Activated CD8-positive, alpha-beta T cell treated with anti-CD3 and anti-CD28 coated beads, Interleukin-2, amount 10 ng/mL, durations not matched to agents 7 days and 5 days (primary cell): ENCODE measurements around the gene C6orf163. TPM values are rescaled to one million over a fixed set of nuclear protein-coding genes. Genes with fewer than 3 reads are reported as not detected.
A peak's percentile ranks its signal among the peaks of the same experiment; 100 is the strongest.

Experiments used
- ATAC-seq: fragments of 150-1000 bp; cut with Tn5 transposase; one replicate; pipeline ENCODE4 v1.10.0; 2021; ENCODE audit warnings: moderate library complexity
- CTCF ChIA-PET: fragments of 350-600 bp; sonication (Branson Sonifier 250); formaldehyde crosslinking; loops from one replicate; lab custom pipeline; 2021; ENCODE audit warnings: antibody characterized with exemption; lab: Charles Lee
- POLR2A ChIA-PET: fragments of 350-600 bp; sonication (Branson Sonifier 250); formaldehyde crosslinking; loops from one replicate; lab custom pipeline; 2021; ENCODE audit warnings: antibody characterized with exemption; lab: Charles Lee
- DNase-seq: peaks from one replicate; pipeline ENCODE4 v3.0.0-alpha.2; 2020
- H3K27ac Mint-ChIP-seq: one replicate; pipeline ENCODE4 v1.8.0; 2021; ENCODE audit warnings: mild to moderate bottlenecking, mixed read lengths
- H3K27me3 Mint-ChIP-seq: one replicate; pipeline ENCODE4 v1.8.0; 2021; ENCODE audit warnings: low read depth, mixed read lengths
- H3K36me3 Mint-ChIP-seq: one replicate; pipeline ENCODE4 v1.8.0; 2021; ENCODE audit warnings: low read depth, mixed read lengths
- H3K4me1 Mint-ChIP-seq: one replicate; pipeline ENCODE4 v1.8.0; 2021; ENCODE audit warnings: low read depth, mixed read lengths
- H3K4me3 Mint-ChIP-seq: one replicate; pipeline ENCODE4 v1.8.0; 2021; ENCODE audit warnings: mild to moderate bottlenecking, mixed read lengths
- H3K9me3 Mint-ChIP-seq: one replicate; pipeline ENCODE4 v1.8.0; 2022; ENCODE audit warnings: mixed read lengths; ENCODE audit not compliant: insufficient read depth
- total RNA-seq, 2 experiments: library from RNA; stranded (reverse); gene quantifications; one replicate each; pipeline ENCODE4 v1.2.3, GENCODE V29; 2021

C6orf163 gene
- total RNA-seq, 2 experiments from 2014 or later: 1.5 to 1.9 TPM

- Mint-ChIP-seq H3K27me3 (no peaks in the 10 kb centered on the region), H3K9me3 (no peaks in the 10 kb centered on the region), H3K4me3 (no peak overlapping the region), H3K36me3 (no peaks in the 10 kb centered on the region), H3K4me1 (peaks cover 2% of the 10 kb centered on the region), H3K27ac (no peak overlapping the region)
- no peak for ATAC-seq
- peak; percentile 24 for DNase-seq
- ChIA-PET CTCF (no interaction called here), POLR2A (interaction anchor here (0.6 kb wide), 1 partner anchor 715 kb away, joined by 4 read pairs; no protein-coding TSS in a partner anchor)
Observed at GRCh38 chr6:87391334-87391733, 46.7 kb downstream of the C6orf163 start.

GRCh38 chr6:87393026-87393622 is 48.5 kb downstream of the C6orf163 start:
- CTCF ChIA-PET: interaction anchor here (0.6 to 2.5 kb wide), 27 partner anchors 9 to 1478 kb away, joined by 3 to 15 read pairs (median 4); partner anchors contain the start of genes CFAP206 and SLC35A1
- Mint-ChIP-seq H3K4me3 (no peak overlapping the region), H3K27me3 (no peaks in the 10 kb centered on the region), H3K4me1 (peaks cover 2% of the 10 kb centered on the region), H3K27ac (no peak overlapping the region), H3K9me3 (no peaks in the 10 kb centered on the region), H3K36me3 (no peaks in the 10 kb centered on the region)
- POLR2A ChIA-PET: no interaction called here
- DNase-seq (peak; percentile 52), ATAC-seq (peak; percentile 89)

- no peak overlapping the region for H3K27ac Mint-ChIP-seq
- no peak overlapping the region for H3K4me3 Mint-ChIP-seq
- no peaks in the 10 kb centered on the region for H3K9me3 Mint-ChIP-seq
- no peak for DNase-seq
- ATAC-seq: no peak
- H3K4me1 Mint-ChIP-seq: peaks cover 2% of the 10 kb centered on the region
- ChIA-PET POLR2A (no interaction called here), CTCF (no interaction called here)
- no peaks in the 10 kb centered on the region for H3K27me3 Mint-ChIP-seq
- H3K36me3 Mint-ChIP-seq: no peaks in the 10 kb centered on the region
Observed at GRCh38 chr6:87395431-87395830, 50.8 kb downstream of the C6orf163 start.

- no peak for ATAC-seq
- Mint-ChIP-seq H3K4me3 (no peak overlapping the region), H3K4me1 (peaks cover 2% of the 10 kb centered on the region), H3K27ac (no peak overlapping the region), H3K9me3 (no peaks in the 10 kb centered on the region), H3K36me3 (no peaks in the 10 kb centered on the region), H3K27me3 (no peaks in the 10 kb centered on the region)
- DNase-seq: no peak
- POLR2A ChIA-PET: interaction anchor here (0.6 kb wide), 1 partner anchor 910 kb away, joined by 3 read pairs; no protein-coding TSS in a partner anchor
- CTCF ChIA-PET: no interaction called here
Observed at GRCh38 chr6:87396595-87397392, 52.2 kb downstream of the C6orf163 start.

- CTCF ChIA-PET: interaction anchor here (0.6 kb wide), 1 partner anchor 683 kb away, joined by 3 read pairs; no protein-coding TSS in a partner anchor
- H3K27ac Mint-ChIP-seq: no peak overlapping the region
- POLR2A ChIA-PET: no interaction called here
- no peaks in the 10 kb centered on the region for H3K27me3 Mint-ChIP-seq
- DNase-seq (no peak), ATAC-seq (no peak)
- no peaks in the 10 kb centered on the region for H3K36me3 Mint-ChIP-seq
- no peaks in the 10 kb centered on the region for H3K9me3 Mint-ChIP-seq
- H3K4me1 Mint-ChIP-seq: peaks cover 2% of the 10 kb centered on the region
- H3K4me3 Mint-ChIP-seq: no peak overlapping the region
Observed at GRCh38 chr6:87397656-87398055, 53.0 kb downstream of the C6orf163 start.

- Mint-ChIP-seq H3K27me3 (peaks cover 12% of the 10 kb centered on the region), H3K4me1 (no peaks in the 10 kb centered on the region), H3K27ac (no peak overlapping the region), H3K36me3 (no peaks in the 10 kb centered on the region), H3K4me3 (no peak overlapping the region), H3K9me3 (no peaks in the 10 kb centered on the region)
- ATAC-seq (no peak), DNase-seq (no peak)
- ChIA-PET CTCF (interaction anchor here (0.6 to 2.4 kb wide), 2 partner anchors 9 to 264 kb away, joined by 3 to 8 read pairs; no protein-coding TSS in a partner anchor), POLR2A (no interaction called here)
Observed at GRCh38 chr6:87401832-87402231, 57.2 kb downstream of the C6orf163 start.

GRCh38 chr6:87407561-87407900 is 62.9 kb downstream of the C6orf163 start:
- ATAC-seq (no peak), DNase-seq (no peak)
- Mint-ChIP-seq H3K4me1 (peaks cover 7% of the 10 kb centered on the region), H3K27me3 (peaks cover 27% of the 10 kb centered on the region), H3K9me3 (no peaks in the 10 kb centered on the region), H3K27ac (no peak overlapping the region), H3K4me3 (peak overlapping the region; percentile 75), H3K36me3 (no peaks in the 10 kb centered on the region)
- ChIA-PET CTCF (interaction anchor here (1.2 to 1.5 kb wide), 2 partner anchors 14 to 85 kb away, joined by 8 read pairs; partner anchors contain the start of gene SMIM8), POLR2A (no interaction called here)

- H3K4me1 Mint-ChIP-seq: peaks cover 7% of the 10 kb centered on the region
- ChIA-PET CTCF (interaction anchor here (1.2 to 1.5 kb wide), 2 partner anchors 15 to 86 kb away, joined by 8 read pairs; partner anchors contain the start of gene SMIM8), POLR2A (no interaction called here)
- DNase-seq (peak; percentile 84), ATAC-seq (peak; percentile 89)
- peak within 1 kb of the TSS; percentile 75 for H3K4me3 Mint-ChIP-seq
- peak within 1 kb of the TSS; percentile 67 for H3K27ac Mint-ChIP-seq
- H3K27me3 Mint-ChIP-seq: peaks cover 28% of the 10 kb centered on the region
- H3K36me3 Mint-ChIP-seq: no peaks in the 10 kb centered on the region
- no peaks in the 10 kb centered on the region for H3K9me3 Mint-ChIP-seq
Observed at GRCh38 chr6:87407901-87408720, 63.5 kb downstream of the C6orf163 start, which contains the start of gene CFAP206. CFAP206 (plus strand) TSS chr6:87407972; CDS start chr6:87409840, 1,868 bp downstream.

- DNase-seq (no peak), ATAC-seq (no peak)
- Mint-ChIP-seq H3K9me3 (no peaks in the 10 kb centered on the region), H3K27ac (peak overlapping the region; percentile 67), H3K36me3 (no peaks in the 10 kb centered on the region), H3K4me3 (peak overlapping the region; percentile 75), H3K27me3 (peaks cover 30% of the 10 kb centered on the region), H3K4me1 (peaks cover 7% of the 10 kb centered on the region)
- ChIA-PET CTCF (interaction anchor here (1.2 to 1.5 kb wide), 2 partner anchors 16 to 86 kb away, joined by 8 read pairs; partner anchors contain the start of gene SMIM8), POLR2A (no interaction called here)
Observed at GRCh38 chr6:87408721-87409155, 64.1 kb downstream of the C6orf163 start.
